ENCODE data around the gene MITF.

The MITF gene

GRCh38 chr3:69922521-69923000, 183.3 kb downstream of the MITF start:
- DNase-seq, result no peak

GRCh38 chr3:69925506-69925905, 186.2 kb downstream of the MITF start:
- no peak for DNase-seq

GRCh38 chr3:69926385-69926784, 187.1 kb downstream of the MITF start:
- no peak for DNase-seq

- no peak for DNase-seq
Measured at GRCh38 chr3:69927571-69927970, 188.3 kb downstream of the MITF start.

GRCh38 chr3:69929019-69929418, 189.8 kb downstream of the MITF start:
- DNase-seq, result no peak

GRCh38 chr3:69930564-69930963, 191.3 kb downstream of the MITF start:
- DNase-seq, result no peak

- no peak for DNase-seq
Measured at GRCh38 chr3:69932087-69932486, 192.8 kb downstream of the MITF start.

GRCh38 chr3:69932501-69932900, 193.2 kb downstream of the MITF start:
- no peak for DNase-seq

- no peak for DNase-seq
Measured at GRCh38 chr3:69934398-69934797, 195.1 kb downstream of the MITF start.

GRCh38 chr3:69936266-69936665, 197.0 kb downstream of the MITF start:
- no peak for DNase-seq

- DNase-seq, result no peak
Measured at GRCh38 chr3:69938061-69938460, 198.8 kb downstream of the MITF start.

- DNase-seq, result no peak
Measured at GRCh38 chr3:69938931-69939330, 199.7 kb downstream of the MITF start.

- DNase-seq, result no peak
Measured at GRCh38 chr3:69941037-69941436, 201.8 kb downstream of the MITF start.

- DNase-seq, result no peak
Measured at GRCh38 chr3:69941439-69942176, 202.3 kb downstream of the MITF start.

GRCh38 chr3:69944931-69945493, 205.7 kb downstream of the MITF start:
- DNase-seq, result no peak

- no peak for DNase-seq
Measured at GRCh38 chr3:69948246-69948862, 209.1 kb downstream of the MITF start.

GRCh38 chr3:69951616-69952015, 212.4 kb downstream of the MITF start:
- no peak for DNase-seq

GRCh38 chr3:69959581-69959980, 220.3 kb downstream of the MITF start:
- no peak for DNase-seq

- no peak for DNase-seq
Measured at GRCh38 chr3:69961706-69962439, 222.6 kb downstream of the MITF start.

GRCh38 chr3:69963643-69964042, 224.4 kb downstream of the MITF start:
- no peak for DNase-seq

- no peak for DNase-seq
Measured at GRCh38 chr3:69967156-69967555, 227.9 kb downstream of the MITF start.

GRCh38 chr3:69970827-69971226, 231.6 kb downstream of the MITF start:
- DNase-seq, result no peak

- no peak for DNase-seq
Measured at GRCh38 chr3:69972672-69973071, 233.4 kb downstream of the MITF start.

GRCh38 chr3:69976021-69976420, 236.8 kb downstream of the MITF start:
- DNase-seq, result no peak
